Type B pancreatic cell (in vitro differentiated cells): ENCODE results near the gene CCNG2. TPM values are rescaled to one million over a fixed set of nuclear protein-coding genes. Genes with fewer than 3 reads are reported as not detected.

Experiments
- DNase-seq: peaks from one replicate; pipeline ENCODE4 v3.0.0; 2021; ENCODE audit warnings: mixed read lengths; ENCODE audit not compliant: unreplicated experiment; ENCODE audit errors: extremely low spot score
- H3K27ac Mint-ChIP-seq: 2 replicates; pipeline ENCODE4 v1.8.0; 2021; ENCODE audit warnings: mild to moderate bottlenecking, mixed read lengths
- H3K27me3 Mint-ChIP-seq: 2 replicates; pipeline ENCODE4 v1.8.0; 2021; ENCODE audit warnings: mixed read lengths
- H3K36me3 Mint-ChIP-seq: 2 replicates; pipeline ENCODE4 v1.8.0; 2021; ENCODE audit warnings: mixed read lengths
- H3K4me1 Mint-ChIP-seq: one replicate; pipeline ENCODE4 v1.8.0; 2021; ENCODE audit warnings: mixed read lengths; ENCODE audit not compliant: unreplicated experiment
- H3K4me3 Mint-ChIP-seq: 2 replicates; pipeline ENCODE4 v1.8.0; 2021; ENCODE audit warnings: mild to moderate bottlenecking, mixed read lengths
- H3K9me3 Mint-ChIP-seq: 2 replicates; pipeline ENCODE4 v1.8.0; 2021; ENCODE audit warnings: mixed read lengths
- total RNA-seq: library from RNA; stranded (reverse); gene quantifications from 2 replicates; pipeline ENCODE4 v1.2.1, GENCODE V29; 2021; ENCODE audit warnings: low replicate concordance
- TF ChIP-seq, protein P1 (sequence below): fragments of 200-600 bp; sonication (generic); conservative IDR thresholded peaks from 2 replicates; pipeline ENCODE4 v1.5.0; 2021; ENCODE audit warnings: antibody characterized with exemption, mild to moderate bottlenecking

CCNG2 gene
- total RNA-seq, 1 donor from 2014 or later, result 67.9 TPM

GRCh38 chr4:77199276-77199675 is 42.3 kb downstream of the CCNG2 start:
- Mint-ChIP-seq H3K36me3 (no peaks in the 10 kb centered on the region), H3K4me3 (no peak overlapping the region), H3K27ac (no peak overlapping the region), H3K9me3 (peaks cover 6% of the 10 kb centered on the region), H3K27me3 (peaks cover 23% of the 10 kb centered on the region), H3K4me1 (peaks cover 9% of the 10 kb centered on the region)
- TF ChIP-seq, protein P1, sequence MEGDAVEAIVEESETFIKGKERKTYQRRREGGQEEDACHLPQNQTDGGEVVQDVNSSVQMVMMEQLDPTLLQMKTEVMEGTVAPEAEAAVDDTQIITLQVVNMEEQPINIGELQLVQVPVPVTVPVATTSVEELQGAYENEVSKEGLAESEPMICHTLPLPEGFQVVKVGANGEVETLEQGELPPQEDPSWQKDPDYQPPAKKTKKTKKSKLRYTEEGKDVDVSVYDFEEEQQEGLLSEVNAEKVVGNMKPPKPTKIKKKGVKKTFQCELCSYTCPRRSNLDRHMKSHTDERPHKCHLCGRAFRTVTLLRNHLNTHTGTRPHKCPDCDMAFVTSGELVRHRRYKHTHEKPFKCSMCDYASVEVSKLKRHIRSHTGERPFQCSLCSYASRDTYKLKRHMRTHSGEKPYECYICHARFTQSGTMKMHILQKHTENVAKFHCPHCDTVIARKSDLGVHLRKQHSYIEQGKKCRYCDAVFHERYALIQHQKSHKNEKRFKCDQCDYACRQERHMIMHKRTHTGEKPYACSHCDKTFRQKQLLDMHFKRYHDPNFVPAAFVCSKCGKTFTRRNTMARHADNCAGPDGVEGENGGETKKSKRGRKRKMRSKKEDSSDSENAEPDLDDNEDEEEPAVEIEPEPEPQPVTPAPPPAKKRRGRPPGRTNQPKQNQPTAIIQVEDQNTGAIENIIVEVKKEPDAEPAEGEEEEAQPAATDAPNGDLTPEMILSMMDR, result no peak
- no peak for DNase-seq

DNA sequence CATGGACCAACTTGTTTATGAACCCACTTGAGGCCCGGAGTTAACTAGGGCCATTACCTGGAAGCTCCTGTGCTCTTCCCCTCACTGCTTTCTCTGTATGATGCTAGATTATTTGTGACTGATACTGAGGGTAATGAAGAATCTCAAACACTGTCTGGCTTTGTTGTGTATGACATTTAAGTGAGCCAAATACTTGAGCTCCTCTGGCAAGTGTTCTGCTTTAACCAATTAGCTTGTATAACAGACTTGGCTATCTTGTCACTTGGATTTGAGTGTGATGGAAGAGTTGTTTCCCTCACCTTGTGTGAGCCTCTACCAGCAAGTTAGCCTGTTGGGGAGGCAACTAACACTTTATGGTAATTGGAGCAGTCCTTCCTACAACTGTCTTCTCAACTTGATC is 42.7 kb downstream of the CCNG2 start:
- Mint-ChIP-seq H3K4me3 (no peak overlapping the region), H3K36me3 (no peaks in the 10 kb centered on the region), H3K27me3 (peaks cover 23% of the 10 kb centered on the region), H3K9me3 (peaks cover 6% of the 10 kb centered on the region), H3K27ac (no peak overlapping the region), H3K4me1 (peaks cover 11% of the 10 kb centered on the region)
- TF ChIP-seq, protein P1, result no peak
- no peak for DNase-seq

- no peak for DNase-seq
- H3K36me3 Mint-ChIP-seq, result no peaks in the 10 kb centered on the region
- TF ChIP-seq, protein P1, result no peak
These were observed 44.3 kb downstream of the CCNG2 start for GRCh38 chr4:77201343-77201742.

GRCh38 chr4:77201857-77202256 is 44.9 kb downstream of the CCNG2 start:
- Mint-ChIP-seq H3K4me3 (no peak overlapping the region), H3K9me3 (peaks cover 6% of the 10 kb centered on the region), H3K27me3 (peaks cover 27% of the 10 kb centered on the region), H3K36me3 (no peaks in the 10 kb centered on the region), H3K4me1 (peaks cover 11% of the 10 kb centered on the region), H3K27ac (no peak overlapping the region)
- no peak for DNase-seq
- TF ChIP-seq, protein P1, result no peak

More at GRCh38 chr4:77201343-77201742, 44.3 kb downstream of the CCNG2 start:
- no peak overlapping the region for H3K27ac Mint-ChIP-seq
- H3K4me3 Mint-ChIP-seq, result no peak overlapping the region
- peaks cover 11% of the 10 kb centered on the region for H3K4me1 Mint-ChIP-seq
- peaks cover 6% of the 10 kb centered on the region for H3K9me3 Mint-ChIP-seq
- peaks cover 27% of the 10 kb centered on the region for H3K27me3 Mint-ChIP-seq

DNA sequence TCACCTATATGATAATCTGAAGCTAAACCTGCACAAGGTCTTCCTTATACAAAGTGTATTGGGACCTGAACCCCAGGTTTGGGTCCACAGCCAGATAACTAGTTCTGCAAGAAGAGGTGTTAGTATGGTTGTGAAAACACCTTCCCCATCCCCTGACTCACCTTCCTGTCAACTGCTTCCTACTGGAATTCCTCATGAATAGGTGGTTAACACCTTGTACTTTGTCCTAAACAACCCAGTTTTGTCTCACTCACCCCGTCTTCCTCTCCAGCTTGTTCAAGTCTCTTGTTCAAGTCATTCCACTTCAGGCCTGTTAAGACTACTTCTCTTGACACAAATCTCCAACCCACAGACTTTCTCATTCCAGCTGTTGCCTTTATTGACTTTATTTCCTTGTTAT is 45.5 kb downstream of the CCNG2 start:
- Mint-ChIP-seq H3K27me3 (peaks cover 27% of the 10 kb centered on the region), H3K27ac (no peak overlapping the region), H3K36me3 (no peaks in the 10 kb centered on the region), H3K4me3 (no peak overlapping the region), H3K4me1 (peaks cover 8% of the 10 kb centered on the region), H3K9me3 (peaks cover 4% of the 10 kb centered on the region)
- DNase-seq, result no peak
- TF ChIP-seq, protein P1, result no peak
